GM13976 (cell line): ENCODE data around the gene RSPO3.

ENCODE experiments used
- DNase-seq: peaks from one replicate; pipeline ENCODE4 v3.0.0; 2012; ENCODE audit warnings: low spot score
- in situ Hi-C: fragments of 300-500 bp; cut with MboI; formaldehyde crosslinking; loops from one replicate; pipeline ENCODE4 v1.12.0; 2022; ENCODE audit warnings: low sequenced_read_pairs, mixed read lengths, inconsistent platforms; ENCODE audit not compliant: unreplicated experiment
- TF ChIP-seq, protein P1 (sequence below): IDR thresholded peaks from 2 replicates; pipeline ENCODE4 v1.5.1; 2012; ENCODE audit warnings: borderline replicate concordance, mild to moderate bottlenecking; ENCODE audit not compliant: insufficient read depth; ENCODE audit errors: extremely low read depth, missing control alignments, control extremely low read depth

RSPO3 gene

DNA sequence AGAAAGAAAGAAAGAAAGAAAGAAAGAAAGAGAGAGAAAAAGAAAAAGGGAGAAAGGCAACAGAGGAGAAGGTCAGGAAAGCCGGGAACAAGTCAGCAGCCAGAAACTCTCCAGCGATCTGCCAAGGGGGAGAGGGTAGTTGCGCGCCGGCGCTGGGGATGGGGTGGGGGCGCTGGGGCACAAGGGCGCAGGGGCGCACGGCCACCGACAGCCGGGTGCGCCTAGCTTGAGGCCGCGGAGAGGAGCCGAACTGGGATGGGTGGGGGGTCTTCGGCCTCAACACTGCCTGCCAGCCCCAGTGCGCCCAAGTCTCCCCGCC is 533 bp upstream of the RSPO3 start:
- in situ Hi-C loops, result no loop called here
- no peak for DNase-seq
- TF ChIP-seq, protein P1, sequence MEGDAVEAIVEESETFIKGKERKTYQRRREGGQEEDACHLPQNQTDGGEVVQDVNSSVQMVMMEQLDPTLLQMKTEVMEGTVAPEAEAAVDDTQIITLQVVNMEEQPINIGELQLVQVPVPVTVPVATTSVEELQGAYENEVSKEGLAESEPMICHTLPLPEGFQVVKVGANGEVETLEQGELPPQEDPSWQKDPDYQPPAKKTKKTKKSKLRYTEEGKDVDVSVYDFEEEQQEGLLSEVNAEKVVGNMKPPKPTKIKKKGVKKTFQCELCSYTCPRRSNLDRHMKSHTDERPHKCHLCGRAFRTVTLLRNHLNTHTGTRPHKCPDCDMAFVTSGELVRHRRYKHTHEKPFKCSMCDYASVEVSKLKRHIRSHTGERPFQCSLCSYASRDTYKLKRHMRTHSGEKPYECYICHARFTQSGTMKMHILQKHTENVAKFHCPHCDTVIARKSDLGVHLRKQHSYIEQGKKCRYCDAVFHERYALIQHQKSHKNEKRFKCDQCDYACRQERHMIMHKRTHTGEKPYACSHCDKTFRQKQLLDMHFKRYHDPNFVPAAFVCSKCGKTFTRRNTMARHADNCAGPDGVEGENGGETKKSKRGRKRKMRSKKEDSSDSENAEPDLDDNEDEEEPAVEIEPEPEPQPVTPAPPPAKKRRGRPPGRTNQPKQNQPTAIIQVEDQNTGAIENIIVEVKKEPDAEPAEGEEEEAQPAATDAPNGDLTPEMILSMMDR, result no peak

DNA sequence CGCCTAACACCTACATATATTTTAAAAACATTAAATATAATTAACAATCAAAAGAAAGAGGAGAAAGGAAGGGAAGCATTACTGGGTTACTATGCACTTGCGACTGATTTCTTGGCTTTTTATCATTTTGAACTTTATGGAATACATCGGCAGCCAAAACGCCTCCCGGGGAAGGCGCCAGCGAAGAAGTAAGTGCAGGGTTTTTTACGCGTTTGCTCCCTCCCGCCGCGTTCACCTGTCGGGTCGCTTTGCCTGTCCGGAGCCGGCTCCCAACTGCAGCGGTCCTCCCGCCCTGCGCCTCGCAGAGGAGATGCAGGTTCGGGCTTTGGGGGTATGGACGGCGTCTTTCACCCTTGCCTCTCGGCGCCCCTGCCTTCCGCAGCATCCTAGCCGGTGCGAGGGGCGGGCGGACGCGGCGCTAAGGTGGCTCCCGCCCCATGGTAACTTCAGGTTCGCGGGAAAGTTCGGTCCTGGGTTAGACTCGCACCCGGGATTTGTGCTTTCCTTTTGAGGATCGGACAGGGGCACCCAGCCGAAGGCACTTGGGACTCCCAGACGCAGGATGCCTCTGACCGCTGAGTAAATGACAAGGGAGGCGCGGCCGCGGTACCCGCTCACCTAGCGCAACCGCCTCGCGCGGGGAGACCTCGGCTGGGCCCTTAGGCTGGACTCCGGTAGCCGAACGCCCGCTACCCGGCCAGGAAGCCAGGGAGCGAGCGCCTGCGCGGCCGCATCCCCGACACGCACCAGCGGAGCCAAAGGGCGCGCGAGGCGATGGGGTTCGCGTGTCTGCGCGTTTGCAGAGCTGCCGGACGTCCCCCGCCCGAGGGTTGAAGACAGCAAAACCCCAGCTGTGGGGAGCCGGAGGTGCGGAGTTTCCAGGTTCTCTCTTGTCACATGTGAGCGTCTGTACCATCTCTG is 891 bp downstream of the RSPO3 start:
- TF ChIP-seq, protein P1, result no peak
- in situ Hi-C loops, result no loop called here
- DNase-seq, result peak; percentile 65

DNA sequence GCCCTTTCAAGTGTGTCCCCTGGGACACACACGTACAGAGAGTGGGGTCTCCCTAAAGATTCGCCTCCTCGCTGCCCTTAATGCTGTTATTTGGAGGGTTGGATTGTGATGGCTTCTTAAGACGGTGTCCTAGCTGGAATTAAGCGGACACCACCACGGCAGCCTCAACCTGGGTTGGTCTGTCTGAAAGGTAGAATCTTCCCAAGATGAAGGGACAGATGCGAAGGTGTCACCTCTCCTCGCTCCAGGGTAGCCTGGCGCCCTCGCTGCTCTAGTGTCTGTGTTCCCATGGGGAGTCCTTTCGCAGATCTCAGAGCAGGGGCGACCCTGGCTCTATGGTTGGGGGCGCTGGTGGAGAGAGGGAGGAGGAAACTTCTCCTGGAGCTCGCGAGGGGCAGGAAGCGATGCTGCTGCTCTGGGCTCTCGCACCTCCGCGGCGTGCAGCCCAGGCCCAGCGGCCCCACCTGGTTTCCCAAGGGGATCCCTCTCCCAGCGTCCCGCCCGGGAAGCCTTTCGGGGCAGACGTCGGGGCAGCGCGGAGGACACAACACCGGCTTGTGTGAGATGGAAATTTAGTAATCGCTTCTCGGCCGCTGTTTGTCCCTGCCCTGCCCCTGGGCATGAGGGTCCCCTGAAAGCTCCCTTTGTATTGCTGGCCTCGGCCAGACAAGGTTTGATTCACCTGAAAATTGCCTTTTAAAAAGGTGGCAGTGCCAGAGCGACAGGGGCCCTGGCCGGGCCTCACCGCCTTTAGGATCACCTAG is 1.7 kb downstream of the RSPO3 start:
- TF ChIP-seq, protein P1, result no peak
- in situ Hi-C loops, result no loop called here
- DNase-seq, result peak; percentile 32

DNA sequence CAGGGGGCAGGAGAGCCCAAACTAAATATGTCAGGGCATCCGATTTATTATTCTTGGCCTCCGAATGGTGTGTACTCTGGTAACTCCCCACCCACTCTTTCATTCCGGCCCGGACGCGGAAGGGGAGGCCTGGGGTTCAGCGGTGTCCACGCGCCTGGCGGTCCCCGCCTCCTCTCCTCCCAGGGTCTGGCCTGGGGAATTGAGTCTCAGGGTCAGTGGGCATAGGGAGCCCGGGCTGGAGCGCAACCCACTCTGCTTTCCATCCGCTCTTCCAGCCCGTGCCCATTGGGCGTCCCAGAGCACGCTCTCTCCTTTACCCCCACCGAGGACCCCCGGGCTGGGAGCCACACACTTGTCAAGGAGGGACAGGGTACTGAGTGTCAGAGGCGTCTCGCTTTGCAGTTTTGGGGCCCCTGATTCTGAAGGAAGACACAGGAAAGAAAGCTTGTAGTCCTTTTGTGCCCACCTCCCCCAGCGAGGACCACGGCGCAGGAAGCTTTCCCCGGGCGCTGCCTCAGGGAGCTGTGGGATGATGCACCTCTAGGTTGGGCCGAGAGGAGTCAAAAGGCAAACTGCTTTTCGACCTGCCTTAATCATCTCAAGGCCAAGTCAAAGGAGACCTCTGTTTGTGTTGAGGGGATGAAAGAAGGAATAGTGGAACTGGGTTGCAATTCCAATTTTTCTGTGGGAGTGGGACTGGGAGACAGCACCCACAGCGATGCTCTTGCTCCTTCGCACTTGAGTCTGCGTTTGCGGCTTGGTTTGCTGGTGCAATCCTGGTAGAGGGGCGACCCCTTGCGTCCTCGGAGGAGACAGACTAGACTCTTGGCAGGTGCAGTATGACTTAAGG is 2.5 kb downstream of the RSPO3 start:
- TF ChIP-seq, protein P1, result peak; percentile 87

DNA sequence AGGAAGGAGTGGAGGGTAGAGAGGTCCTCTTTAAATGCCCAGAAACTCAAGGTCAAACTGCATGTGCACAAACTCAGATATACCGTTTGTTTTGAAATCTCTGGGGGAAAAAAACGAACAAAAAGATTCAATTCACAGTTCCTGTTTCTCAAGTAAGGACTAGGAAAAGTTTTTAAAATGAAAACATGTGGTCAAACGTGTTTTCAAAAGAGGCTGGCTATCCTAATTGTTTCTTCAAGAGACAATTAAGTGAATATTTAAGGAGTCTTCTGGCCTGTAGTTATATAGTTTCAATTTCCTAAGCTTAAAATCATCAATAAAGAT is 3.1 kb downstream of the RSPO3 start:
- no peak for DNase-seq
- in situ Hi-C loops, result no loop called here
- TF ChIP-seq, protein P1, result no peak

More for the DNA sequence above, 2.5 kb downstream of the RSPO3 start:
- peak; percentile 77 for DNase-seq
- in situ Hi-C loops, result no loop called here

DNA sequence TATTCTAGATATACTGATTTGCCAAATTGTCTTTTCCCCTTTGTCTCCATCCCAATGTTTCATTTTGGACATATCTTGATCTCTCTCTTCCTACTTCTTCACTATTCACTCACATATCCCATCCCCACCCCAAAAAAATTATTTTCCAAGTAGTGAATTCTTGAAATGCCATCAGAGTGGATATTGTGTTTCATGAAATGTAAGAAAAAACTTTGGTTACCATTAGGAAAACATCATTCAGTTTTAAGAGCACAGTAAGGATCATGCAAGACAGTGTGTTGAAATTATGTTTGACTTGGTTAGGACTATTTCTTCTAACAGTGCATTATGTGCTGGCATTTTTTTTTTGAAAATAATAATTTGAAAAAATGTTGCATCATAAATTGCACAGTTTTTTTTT is 5.7 kb downstream of the RSPO3 start:
- in situ Hi-C loops, result no loop called here
- DNase-seq, result no peak
- TF ChIP-seq, protein P1, result no peak
